ENCODE results near the gene XKR8.
"Not testable (repeated sequence)": the region's sequence is repeated elsewhere in the genome, so short reads cannot be mapped to it uniquely, and the experiment has no call there.

Gene XKR8

DNA sequence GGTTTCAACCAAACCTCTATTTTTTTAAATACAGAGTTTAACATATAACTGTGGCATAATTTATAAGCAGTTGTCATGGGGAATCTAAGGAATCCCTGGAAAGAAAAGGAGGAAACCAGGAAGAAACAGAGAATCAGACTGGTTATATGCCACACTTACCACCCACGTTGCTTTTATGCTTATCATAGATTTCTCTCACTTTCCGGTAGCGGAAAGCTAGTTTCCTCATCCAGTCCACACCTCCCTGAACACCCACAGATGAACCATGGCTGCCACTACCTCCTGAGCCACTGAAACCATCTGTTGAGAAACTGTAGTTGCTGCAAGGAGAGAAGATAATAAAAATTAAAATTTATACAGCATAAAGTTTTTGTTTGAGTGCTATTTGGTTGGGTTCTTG is 33.5 kb downstream of the XKR8 start:
- no peak for DNase-seq

- DNase-seq: no peak
Observed at GRCh38 chr1:27994060-27994459, 34.3 kb downstream of the XKR8 start.

DNA sequence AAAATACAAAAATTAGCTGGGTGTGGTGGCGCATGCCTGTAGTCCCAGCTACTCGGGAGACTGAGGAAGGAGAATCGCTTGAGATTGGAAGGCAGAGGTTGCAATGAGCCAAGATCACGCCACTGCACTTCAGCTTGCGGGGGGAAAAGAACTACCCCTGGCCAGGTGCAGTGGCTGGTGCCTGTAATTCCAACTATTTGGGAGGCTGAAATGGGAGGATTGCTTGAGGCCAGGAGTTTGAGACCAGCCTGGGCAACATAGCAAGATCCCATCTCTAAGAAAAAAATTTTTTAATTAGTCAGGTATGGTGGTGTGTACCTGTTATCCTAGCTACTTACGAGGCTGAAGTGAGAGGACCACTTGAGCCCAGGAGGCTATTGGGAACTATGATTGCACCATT is 34.8 kb downstream of the XKR8 start:
- not testable (repeated sequence) for DNase-seq

- no peak for DNase-seq
Observed at GRCh38 chr1:27999055-27999454, 39.3 kb downstream of the XKR8 start.

GRCh38 chr1:28002600-28002999 is 42.8 kb downstream of the XKR8 start:
- DNase-seq: no peak

- DNase-seq: not testable (repeated sequence)
Observed at GRCh38 chr1:28003117-28003516, 43.3 kb downstream of the XKR8 start.

- DNase-seq: no peak
Observed at GRCh38 chr1:28010969-28011368, 51.2 kb downstream of the XKR8 start.
